GM12878 (cell line): ENCODE results near the gene SIGLECL1. TPM values are rescaled to one million over a fixed set of nuclear protein-coding genes. Genes with fewer than 3 reads are reported as not detected.

ENCODE experiments used
- ATAC-seq: fragments of 200-7000 bp; cut with Tn5 transposase; 3 replicates; pipeline ENCODE4 v1.9.1; 2020; ENCODE audit warnings: mild to moderate bottlenecking, moderate library complexity
- BruUV-seq: library from RNA; stranded (reverse); fragments of 400-500 nt; replicated peaks from 2 replicates; lab custom pipeline; 2021; lab: Mats Ljungman, UMichigan
- CTCF ChIA-PET: fragments of 300-600 bp; sonication (Branson Sonifier 250); formaldehyde crosslinking; extraction: SDS; loops from one replicate; lab custom pipeline; 2021; ENCODE audit warnings: inconsistent platforms; lab: Yijun Ruan, JAX
- POLR2A ChIA-PET: fragments of 350-600 bp; formaldehyde crosslinking; extraction: SDS; loops from one replicate; lab custom pipeline; 2021; ENCODE audit warnings: inconsistent platforms; lab: Charles Lee
- RAD21 ChIA-PET: fragments of 300-600 bp; sonication (Branson Sonifier 250); formaldehyde crosslinking; loops from one replicate; lab custom pipeline; 2023; ENCODE audit warnings: antibody characterized with exemption; ENCODE audit not compliant: unreplicated experiment; lab: Charles Lee
- SMC1A ChIA-PET: fragments of 300-600 bp; sonication (Branson Sonifier 250); formaldehyde crosslinking; loops from one replicate; lab custom pipeline; 2023; ENCODE audit not compliant: unreplicated experiment, uncharacterized antibody; lab: Charles Lee
- DNase-seq: peaks from one replicate; pipeline ENCODE4 v3.0.0-alpha.2; 2011; ENCODE audit warnings: low read depth, low spot score
- FAIRE-seq: peaks from 3 replicates; lab custom pipeline; 2011; peaks lifted over from hg19 to GRCh38; lab: Jason Lieb, UNC
- H2AFZ ChIP-seq: 2 replicates; pipeline ENCODE4 v1.6.0; 2011; ENCODE audit warnings: low read depth, low read length, control low read depth; ENCODE audit not compliant: control insufficient read depth
- H3K27ac ChIP-seq: 2 replicates; pipeline ENCODE4 v1.5.1; 2011; ENCODE audit warnings: control low read depth; ENCODE audit not compliant: control insufficient read depth, insufficient read depth
- H3K27me3 ChIP-seq, 2 experiments: replicated peaks in 1 of 2; 2 replicates each; pipeline versions ENCODE4 v1.6.0 to v1.6.1; 2011; ENCODE audit warnings: low read length in 1 of 2; ENCODE audit not compliant: control insufficient read depth in 2 of 2, insufficient read depth in 2 of 2
- H3K36me3 ChIP-seq, 2 experiments: 2 replicates each; pipeline ENCODE4 v1.5.1; 2011; ENCODE audit warnings: low read length in 1 of 2; ENCODE audit not compliant: control insufficient read depth in 2 of 2, insufficient read depth in 2 of 2
- H3K4me1 ChIP-seq: 2 replicates; pipeline ENCODE4 v1.6.1; 2011; ENCODE audit warnings: mild to moderate bottlenecking, low read length, moderate library complexity, mixed read lengths; ENCODE audit not compliant: control insufficient read depth, insufficient read depth
- H3K4me2 ChIP-seq: 2 replicates; pipeline ENCODE4 v1.6.0; 2011; ENCODE audit warnings: control low read depth; ENCODE audit not compliant: control insufficient read depth, insufficient read depth
- H3K4me3 ChIP-seq: fragments of 200-600 bp; sonication (generic); 2 replicates; pipeline ENCODE4 v1.5.1; 2016
- H3K79me2 ChIP-seq: 2 replicates; pipeline ENCODE4 v1.6.0; 2011; ENCODE audit warnings: low read length; ENCODE audit not compliant: control insufficient read depth, insufficient read depth
- H3K9ac ChIP-seq: 2 replicates; pipeline ENCODE4 v1.8.0; 2011; ENCODE audit warnings: low read length, control low read depth, mixed read lengths; ENCODE audit not compliant: control insufficient read depth, insufficient read depth
- H3K9me3 ChIP-seq: replicated peaks from 3 replicates; pipeline ENCODE4 v1.5.1; 2011; ENCODE audit warnings: mild to moderate bottlenecking, low read length; ENCODE audit not compliant: control insufficient read depth, insufficient read depth
- H4K20me1 ChIP-seq: 2 replicates; pipeline ENCODE4 v1.6.0; 2011; ENCODE audit not compliant: control insufficient read depth, insufficient read depth
- BCL3 ChIP-seq: IDR thresholded peaks from 2 replicates; pipeline ENCODE4 v1.6.1; 2011; ENCODE audit warnings: borderline replicate concordance, low read depth, mild to moderate bottlenecking, moderate library complexity, low read length; ENCODE audit not compliant: insufficient read depth, poor library complexity, severe bottlenecking
- CREM ChIP-seq: IDR thresholded peaks from 2 replicates; pipeline ENCODE4 v1.6.1; 2014; ENCODE audit warnings: antibody characterized with exemption, low read depth
- CUX1 ChIP-seq: IDR thresholded peaks from 2 replicates; pipeline ENCODE4 v1.6.1; 2012; ENCODE audit warnings: improper control_type of control experiment, low read depth, low read length; ENCODE audit not compliant: insufficient replicate concordance
- ESRRA ChIP-seq: IDR thresholded peaks from 2 replicates; pipeline ENCODE4 v1.6.1; 2012; ENCODE audit warnings: mild to moderate bottlenecking, low read length, improper control_type of control experiment
- HDAC2 ChIP-seq: fragments of 200-600 bp; sonication (generic); IDR thresholded peaks from 2 replicates; pipeline ENCODE4 v1.6.1; 2017
- JUNB ChIP-seq: IDR thresholded peaks from 2 replicates; pipeline ENCODE4 v1.6.1; 2016; ENCODE audit warnings: antibody characterized with exemption, mild to moderate bottlenecking
- MYB ChIP-seq: fragments of 150-350 bp; IDR thresholded peaks from 2 replicates; pipeline ENCODE4 v1.6.1; 2014; ENCODE audit warnings: mild to moderate bottlenecking, low read depth, low read length, borderline replicate concordance
- RCOR1 ChIP-seq: conservative IDR thresholded peaks from 2 replicates; pipeline ENCODE4 v1.6.1; 2012; ENCODE audit warnings: low read depth, low read length, improper control_type of control experiment
- SRF ChIP-seq, 2 experiments: IDR thresholded peaks; 2 replicates each; pipeline ENCODE4 v1.6.1; 2011; ENCODE audit warnings: low read depth in 2 of 2, low read length in 2 of 2, mild to moderate bottlenecking in 1 of 2, moderate library complexity in 1 of 2
- ZBED1 ChIP-seq: IDR thresholded peaks from 2 replicates; pipeline ENCODE4 v1.6.1; 2016; ENCODE audit warnings: borderline replicate concordance
- ZNF384 ChIP-seq: IDR thresholded peaks from 2 replicates; pipeline ENCODE4 v1.6.1; 2012; ENCODE audit warnings: low read depth, mild to moderate bottlenecking, low read length, improper control_type of control experiment, borderline replicate concordance
- ZNF592 ChIP-seq: fragments of 450-650 bp; IDR thresholded peaks from 2 replicates; pipeline ENCODE4 v1.6.1; 2017; ENCODE audit warnings: mild to moderate bottlenecking, moderate library complexity
- ZNF622 ChIP-seq: fragments of 450-650 bp; IDR thresholded peaks from 2 replicates; pipeline ENCODE4 v1.6.1; 2017; ENCODE audit warnings: mild to moderate bottlenecking, inconsistent platforms
- WGBS: methylation state at CpG from one replicate; pipeline ENCODE4 v1.1.6; 2016; ENCODE audit warnings: low lambda C conversion rate; ENCODE audit not compliant: insufficient replicate concordance, insufficient coverage; ENCODE audit errors: missing lambda C conversion rate; 5-methylcytosine and 5-hydroxymethylcytosine counted together
- in situ Hi-C: fragments of 300-500 bp; cut with MboI; formaldehyde crosslinking; loops from 9 replicates; pipeline ENCODE4 v1.14.3; 2018; ENCODE audit warnings: mixed read lengths
- intact Hi-C: fragments of 100-400 bp; cut with micrococcal nuclease; formaldehyde crosslinking; loops from one replicate; pipeline ENCODE4 v1.14.2; 2022; ENCODE audit not compliant: unreplicated experiment
- polyA plus RNA-seq, 11 experiments: library from polyadenylated mRNA; depleted of rRNA in 4 of 11; unstranded in 6 of 11; stranded (reverse) in 5 of 11; fragments of >200 nt; fragmentation: Nextera tagmentation in 4 of 11; fragmentation: Illumina TruSeq in 1 of 11; extraction: Ambion mirVana in 4 of 11; extraction: Trizol in 1 of 11; gene quantifications; 1 replicate in 1 of 11; 2 replicates in 10 of 11; pipeline versions ENCODE4 v1.2.1 to v1.2.3, GENCODE V29; 2011 to 2016; ENCODE audit warnings: inconsistent platforms in 2 of 11, missing spikeins in 2 of 11, low read depth in 1 of 11
- total RNA-seq, 4 experiments: library from RNA; depleted of rRNA in 3 of 4; stranded (reverse); fragments of >200 nt in 3 of 4; fragmentation: Illumina TruSeq in 1 of 4; extraction: Trizol in 1 of 4; gene quantifications; 2 replicates each; pipeline versions ENCODE4 v1.2.1 to v1.2.3, GENCODE V29; 2013 to 2021

SIGLECL1 gene
- total and polyA plus RNA-seq, 10 of the 15 experiments (the other 5 are each of a cell fraction or from before 2014, with no cell fraction given): not detected

- no peaks in the 10 kb centered on the region for H4K20me1 ChIP-seq
- DNase-seq (no peak), FAIRE-seq (no peak), ATAC-seq (no peak)
- ChIA-PET CTCF (interaction anchor here (0.5 kb wide), 1 partner anchor 359 kb away, joined by 3 read pairs; no protein-coding TSS in a partner anchor), POLR2A (no interaction called here), SMC1A (no interaction called here), RAD21 (no interaction called here)
- H3K79me2 ChIP-seq: no peaks in the 10 kb centered on the region
- TF ChIP-seq ESRRA: no peak
- no peak for TF ChIP-seq HDAC2
- TF ChIP-seq CREM: no peak
- no peak for TF ChIP-seq BCL3
- TF ChIP-seq MYB: no peak
- TF ChIP-seq RCOR1: no peak
- TF ChIP-seq ZNF384: no peak
- no peak for TF ChIP-seq ZBED1
- TF ChIP-seq SRF (IDR thresholded peaks at IDR 0.05; ENCODE audit: low read depth in 2 of 2, low read length in 2 of 2): no peak
- no peak for TF ChIP-seq CUX1
- TF ChIP-seq ZNF622: no peak
- no peak for TF ChIP-seq JUNB
- no peak for TF ChIP-seq ZNF592
- no peak overlapping the region for H3K4me3 ChIP-seq
- H3K4me1 ChIP-seq: no peaks in the 10 kb centered on the region
- H3K27me3 ChIP-seq: peaks cover 0 to 2% of the 10 kb centered on the region in 2 experiments; a peak in 2 of 4 replicates
- H3K36me3 ChIP-seq: no peaks in the 10 kb centered on the region
- no peak overlapping the region for H2AFZ ChIP-seq
- BruUV-seq: no TSS peak
- H3K9me3 ChIP-seq: no peaks in the 10 kb centered on the region
- H3K4me2 ChIP-seq: no peak overlapping the region
- no peak overlapping the region for H3K9ac ChIP-seq
- in situ Hi-C loops (no loop called here), intact Hi-C loops (no loop called here)
- WGBS: 37% methylated on average over 13 of the region's 14 CpGs
- H3K27ac ChIP-seq: no peak overlapping the region
These were observed 42.8 kb downstream of the SIGLECL1 start for GRCh38 chr19:51293571-51294210.
